Caki2 (cell line): ENCODE measurements around the gene C1orf185. TPM values are rescaled to one million over a fixed set of nuclear protein-coding genes. Genes with fewer than 3 reads are reported as not detected.

Experiments
- DNase-seq: peaks from one replicate; pipeline ENCODE4 v3.0.0-alpha.2; 2015; ENCODE audit warnings: low read depth
- in situ Hi-C: cut with HindIII; loops from 2 replicates; pipeline ENCODE4 v1.10.0; 2016; ENCODE audit warnings: low sequenced_read_pairs, low pct_unique_long_range_greater_than_20kb, mixed read lengths
- total RNA-seq: library from RNA; depleted of rRNA; stranded (reverse); fragments of >200 nt; shearing (Covaris generic); gene quantifications from 2 replicates; pipeline ENCODE4 v1.2.3, GENCODE V29; 2014; ENCODE audit warnings: low replicate concordance; rRNA removed

The C1orf185 gene
- total RNA-seq, 1 experiment from 2014 or later, result not detected

DNA sequence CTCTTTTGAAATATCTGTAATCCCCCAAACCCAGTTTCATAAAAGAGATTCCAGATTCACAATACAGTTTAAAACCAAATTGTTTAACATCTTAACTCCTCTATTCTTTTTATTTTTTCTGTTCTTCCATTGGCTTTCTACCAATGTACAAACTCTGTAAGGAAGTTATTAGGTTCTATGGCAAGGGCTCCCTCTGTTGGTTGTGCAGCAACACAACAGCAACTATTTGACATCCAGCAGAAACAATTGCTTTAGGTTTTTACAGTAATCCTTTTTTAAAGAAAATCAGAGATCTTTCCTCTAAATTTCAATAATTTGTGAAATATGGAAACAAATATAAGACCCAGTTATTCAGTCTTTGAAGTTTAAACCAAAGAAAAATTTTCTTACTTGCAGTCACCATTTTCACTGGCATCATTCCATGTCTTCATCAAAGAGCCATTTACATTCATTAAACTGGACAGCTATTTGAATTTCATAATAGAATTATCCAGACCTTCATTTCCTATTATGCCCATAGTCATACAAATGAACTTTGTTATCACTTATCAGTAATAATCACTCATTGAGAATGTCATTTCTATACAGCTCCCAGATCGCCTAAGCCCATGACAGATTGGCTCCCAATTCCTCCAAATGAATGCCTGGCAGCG is 87.5 kb downstream of the C1orf185 start:
- DNase-seq, result peak; percentile 39
- in situ Hi-C loops, result no loop called here

DNA sequence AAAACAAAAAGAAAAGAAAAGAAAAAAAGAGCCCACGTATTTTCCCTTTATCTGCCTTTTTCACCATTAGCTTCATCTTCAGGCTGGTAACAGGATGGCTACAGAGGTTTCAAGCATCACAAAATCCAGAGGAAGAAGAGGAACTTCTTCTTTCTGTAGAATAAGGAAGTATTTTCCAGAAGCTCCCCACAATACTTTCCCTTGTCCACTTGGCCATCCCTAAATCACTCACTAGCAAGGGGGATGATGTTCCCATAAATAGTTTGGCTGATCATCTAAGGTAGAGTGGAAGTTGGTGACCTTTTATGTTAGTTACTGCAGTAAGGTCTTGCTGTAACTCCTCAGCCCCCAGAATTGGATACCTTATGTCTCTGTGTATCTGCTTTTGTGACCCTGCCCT is 88.9 kb downstream of the C1orf185 start:
- in situ Hi-C loops, result no loop called here
- no peak for DNase-seq

DNA sequence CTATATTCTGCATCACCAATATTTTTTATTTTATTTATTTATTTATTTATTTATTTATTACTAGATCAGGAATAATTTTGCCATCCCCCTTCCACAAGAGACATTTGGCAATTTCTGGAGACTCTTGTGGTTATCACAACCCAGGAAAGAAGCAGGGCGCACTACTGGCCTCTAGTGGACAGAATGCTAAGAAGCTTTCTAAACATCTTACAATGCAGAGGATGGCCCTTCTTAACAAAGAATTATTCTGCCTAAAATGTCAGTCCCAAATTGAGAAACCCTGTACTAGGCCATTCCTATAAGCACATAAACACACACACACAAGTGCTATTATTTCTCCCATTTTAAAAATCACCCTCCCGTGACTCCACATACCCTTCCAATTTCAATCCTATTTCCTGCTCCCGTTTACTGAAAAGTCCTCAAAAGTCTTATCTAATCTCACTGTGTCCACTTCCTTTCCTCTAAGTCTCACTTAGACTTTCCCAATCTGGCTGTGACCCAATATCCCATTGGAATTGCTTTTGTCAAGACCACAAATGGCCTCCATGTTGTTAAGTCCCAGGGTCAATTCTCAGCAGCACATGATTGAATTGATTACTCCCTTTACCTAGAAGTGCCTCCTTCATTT is 90.3 kb downstream of the C1orf185 start:
- in situ Hi-C loops, result no loop called here
- DNase-seq, result peak; percentile 25

DNA sequence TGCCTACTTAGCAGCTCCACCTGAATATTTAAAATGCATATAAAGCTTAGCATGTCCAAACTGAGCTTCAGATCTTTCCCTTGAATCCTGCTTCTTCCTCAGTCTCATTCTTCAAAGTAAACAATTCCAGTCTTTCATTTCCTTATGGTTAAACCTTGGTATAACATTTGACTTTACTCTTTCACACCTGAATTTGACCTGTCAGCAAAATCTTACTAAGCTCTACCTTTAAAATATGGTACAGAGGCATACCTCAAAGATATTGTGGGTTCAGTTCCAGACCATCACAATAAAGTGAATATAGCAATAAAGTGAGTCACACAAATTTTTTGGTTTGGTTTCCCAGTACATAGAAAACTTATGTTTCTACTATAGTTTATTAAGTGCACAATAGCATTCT is 91.5 kb downstream of the C1orf185 start:
- DNase-seq, result no peak
- in situ Hi-C loops, result no loop called here

Other genes starting within 250 kb of the C1orf185 start
- 23.7 and 75.4 TPM in 2 replicates for gene FAF1, start 142.0 kb upstream of the C1orf185 start, total RNA-seq
- 123 and 136 TPM in 2 replicates for gene CDKN2C, start 132.0 kb upstream of the C1orf185 start, total RNA-seq
- 52.8 and 54.1 TPM in 2 replicates for gene RNF11, start 134.0 kb downstream of the C1orf185 start, total RNA-seq
- gene TTC39A, start 228.3 kb downstream of the C1orf185 start, total RNA-seq, result 27.5 and 59.8 TPM in 2 replicates